Astrocyte of the spinal cord (primary cell): Measurements from ENCODE around the gene SYTL3.

Experiments used
- DNase-seq: peaks from one replicate; pipeline ENCODE4 v3.0.0; 2011; ENCODE audit warnings: low read depth, low spot score
- H3K4me3 ChIP-seq: 2 replicates; pipeline ENCODE4 v1.5.1; 2011; ENCODE audit warnings: low read depth, mild to moderate bottlenecking, low read length, moderate library complexity
- CTCF ChIP-seq: IDR thresholded peaks from 2 replicates; pipeline ENCODE4 v1.5.1; 2012; ENCODE audit warnings: low read depth, mild to moderate bottlenecking, low read length, inconsistent platforms
- in situ Hi-C: cut with HindIII; loops from 2 replicates; pipeline ENCODE4 v1.10.0; 2017; ENCODE audit warnings: low sequenced_read_pairs

The SYTL3 gene

DNA sequence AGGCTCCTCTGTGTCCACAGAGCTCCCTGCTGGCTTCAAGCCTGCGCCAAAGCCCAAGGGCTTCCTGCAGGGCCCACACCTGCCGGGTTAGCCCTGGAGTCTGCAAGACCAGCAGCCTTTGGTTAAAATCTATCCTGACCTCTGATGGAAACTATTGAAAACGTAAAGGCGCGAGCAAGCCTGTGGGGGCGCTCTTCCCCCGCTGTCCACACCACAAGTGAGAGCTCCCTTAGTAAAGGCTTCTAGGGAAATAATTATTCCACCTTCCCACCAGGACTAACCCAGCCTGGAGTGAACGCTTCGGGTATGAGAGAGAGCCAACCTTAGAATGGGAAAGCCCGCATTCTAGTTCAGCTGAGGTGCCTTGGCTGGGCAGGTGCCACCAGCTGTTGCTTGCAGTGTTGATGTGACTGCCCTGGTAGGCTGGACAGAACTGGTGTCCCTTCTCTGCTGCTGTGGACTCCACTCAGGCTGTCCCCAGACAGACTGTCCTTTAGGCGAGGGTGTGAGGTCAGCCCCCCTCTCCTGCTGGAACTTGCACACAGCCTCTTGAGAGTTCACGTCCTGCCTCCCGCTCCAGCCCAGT lies 68.7 kb downstream of the SYTL3 start:
- no peak overlapping the region for H3K4me3 ChIP-seq
- peak; percentile 74 for TF ChIP-seq CTCF
- peak; percentile 28 for DNase-seq
- in situ Hi-C loops = no loop called here

DNA sequence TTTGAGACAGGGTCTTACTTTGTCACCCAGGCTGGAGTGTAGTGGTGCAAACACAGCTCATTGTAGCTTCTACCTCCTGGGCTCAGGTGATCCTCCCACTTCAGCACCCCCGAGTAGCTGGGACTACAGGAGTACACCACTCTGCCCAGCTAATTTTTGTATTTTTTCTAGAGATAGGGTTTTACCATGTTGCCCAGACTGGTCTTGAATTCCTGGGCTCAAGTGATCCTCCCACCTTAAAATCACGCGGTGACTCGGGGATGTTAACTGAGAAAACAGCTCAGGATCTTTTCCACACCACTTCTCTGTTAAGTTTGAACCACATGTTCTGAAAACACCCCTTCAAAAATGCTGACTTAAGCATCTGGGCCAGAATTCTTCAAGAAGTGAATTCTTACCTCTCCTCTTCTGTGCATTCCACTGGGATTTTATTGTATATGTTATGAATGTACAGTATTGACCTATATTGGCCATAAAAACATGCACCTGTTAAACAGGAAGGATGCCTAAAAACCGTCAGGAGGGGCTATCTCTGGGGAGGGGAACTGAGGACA lies 72.4 kb downstream of the SYTL3 start:
- in situ Hi-C loops = no loop called here
- no peak for TF ChIP-seq CTCF
- H3K4me3 ChIP-seq = no peak overlapping the region
- no peak for DNase-seq

DNA sequence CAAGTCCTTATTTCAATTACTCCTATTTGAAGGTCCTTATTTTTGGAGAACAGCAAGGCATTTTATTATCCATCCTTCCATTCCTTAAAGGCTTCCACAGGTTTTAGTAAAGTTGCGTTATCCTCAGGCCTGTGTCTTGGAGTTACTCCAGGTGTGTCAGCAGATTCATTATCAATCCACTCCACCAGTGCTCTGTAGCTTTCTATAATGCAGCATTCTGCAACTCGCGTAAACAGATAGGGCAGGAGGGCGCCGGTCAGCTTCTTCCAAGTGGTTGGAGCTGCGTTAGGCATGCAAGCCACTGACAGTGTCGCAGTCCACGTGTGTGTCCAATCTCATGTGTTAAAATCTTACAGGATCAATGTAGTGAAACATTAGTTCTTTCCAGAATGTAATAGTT lies 75.8 kb downstream of the SYTL3 start:
- in situ Hi-C loops = no loop called here
- TF ChIP-seq CTCF = no peak
- no peak overlapping the region for H3K4me3 ChIP-seq
- no peak for DNase-seq

DNA sequence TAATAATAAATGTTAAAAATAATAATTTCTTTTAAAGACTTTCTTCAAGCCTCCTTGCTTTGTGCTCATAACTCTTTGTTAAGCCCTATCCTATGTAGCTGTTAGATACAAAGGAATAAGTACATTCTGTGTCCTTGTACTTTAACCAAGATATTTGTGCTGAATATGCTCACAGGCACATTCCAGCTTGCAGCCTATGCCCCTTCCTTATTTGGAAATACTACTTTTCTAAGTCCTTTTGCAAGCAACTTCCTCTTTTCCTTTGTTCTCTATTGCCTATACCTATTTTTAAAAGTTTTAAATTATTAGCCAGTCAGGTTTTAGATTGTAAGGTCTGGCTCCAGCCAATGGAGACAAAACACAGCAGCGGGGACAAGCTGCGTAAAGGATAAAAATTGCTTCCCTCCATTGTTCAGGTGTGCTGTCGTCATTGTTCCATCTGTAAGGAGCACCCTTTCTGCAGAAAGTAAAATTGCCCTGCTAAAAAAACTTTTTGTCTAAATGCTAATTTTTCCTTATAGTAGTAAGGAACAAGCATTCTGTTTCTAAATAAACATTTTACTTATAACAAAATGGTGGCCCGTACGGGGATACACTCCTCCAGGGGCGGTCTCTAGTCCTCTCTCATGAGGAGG lies 80.2 kb downstream of the SYTL3 start:
- no peak overlapping the region for H3K4me3 ChIP-seq
- TF ChIP-seq CTCF = no peak
- no peak for DNase-seq

GRCh38 chr6:158730541-158730907 lies 80.7 kb downstream of the SYTL3 start:
- H3K4me3 ChIP-seq = no peak overlapping the region
- no peak for DNase-seq
- in situ Hi-C loops = no loop called here
- TF ChIP-seq CTCF = no peak

More for the DNA sequence above, 80.2 kb downstream of the SYTL3 start:
- in situ Hi-C loops = no loop called here

GRCh38 chr6:158735009-158735408 lies 85.2 kb downstream of the SYTL3 start:
- in situ Hi-C loops = no loop called here
- no peak overlapping the region for H3K4me3 ChIP-seq
- no peak for TF ChIP-seq CTCF
- no peak for DNase-seq
